GM21529 (cell line): ENCODE measurements around the gene CAMTA1.

Experiments
- ATAC-seq: cut with Tn5 transposase; IDR thresholded peaks from one replicate; pipeline ENCODE4 v1.9.1; 2021; ENCODE audit not compliant: unreplicated experiment

Gene CAMTA1

GRCh38 chr1:6870086-6870485, 84.8 kb downstream of the CAMTA1 start:
- no peak for ATAC-seq

GRCh38 chr1:6870571-6870970, 85.3 kb downstream of the CAMTA1 start:
- no peak for ATAC-seq

GRCh38 chr1:6871300-6871972, 86.2 kb downstream of the CAMTA1 start:
- no peak for ATAC-seq

DNA sequence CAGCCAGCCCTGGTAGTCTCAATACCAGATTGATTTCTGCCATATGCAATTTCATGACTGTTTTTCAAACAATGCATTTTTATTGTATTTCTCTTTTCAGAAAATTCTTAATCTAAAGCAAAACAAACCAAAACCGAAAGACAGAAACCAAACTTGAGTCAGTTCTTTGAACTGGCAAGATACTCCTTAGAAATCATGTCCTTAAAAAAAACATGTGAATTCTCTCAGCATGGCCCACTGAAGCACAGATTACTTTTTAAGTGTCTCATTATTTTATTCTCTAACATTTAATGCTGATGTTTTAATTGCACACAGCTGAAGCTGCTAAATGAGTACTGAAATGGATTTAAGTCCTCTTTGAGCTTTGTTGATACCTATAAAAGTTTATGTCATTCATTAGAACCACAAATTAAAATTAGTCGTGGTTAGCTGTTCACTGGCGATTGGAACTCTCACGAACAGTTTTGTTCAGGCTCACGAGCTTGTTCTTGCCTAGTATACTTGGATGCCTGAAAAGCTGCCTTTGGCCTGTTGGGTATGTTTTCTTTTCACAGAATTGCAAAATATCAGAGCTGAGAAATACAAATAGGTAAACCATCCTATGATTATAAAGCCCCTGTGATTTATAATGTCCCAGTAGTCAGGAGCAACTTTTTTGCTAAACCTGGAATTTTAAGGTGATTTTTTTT, 87.5 kb downstream of the CAMTA1 start:
- no peak for ATAC-seq

GRCh38 chr1:6873298-6874015, 88.2 kb downstream of the CAMTA1 start:
- no peak for ATAC-seq

GRCh38 chr1:6874298-6874697, 89.0 kb downstream of the CAMTA1 start:
- ATAC-seq: no peak

- ATAC-seq: no peak
These were observed 95.9 kb downstream of the CAMTA1 start for GRCh38 chr1:6880951-6881690.

- ATAC-seq: no peak
These were observed 97.2 kb downstream of the CAMTA1 start for GRCh38 chr1:6882414-6882813.

DNA sequence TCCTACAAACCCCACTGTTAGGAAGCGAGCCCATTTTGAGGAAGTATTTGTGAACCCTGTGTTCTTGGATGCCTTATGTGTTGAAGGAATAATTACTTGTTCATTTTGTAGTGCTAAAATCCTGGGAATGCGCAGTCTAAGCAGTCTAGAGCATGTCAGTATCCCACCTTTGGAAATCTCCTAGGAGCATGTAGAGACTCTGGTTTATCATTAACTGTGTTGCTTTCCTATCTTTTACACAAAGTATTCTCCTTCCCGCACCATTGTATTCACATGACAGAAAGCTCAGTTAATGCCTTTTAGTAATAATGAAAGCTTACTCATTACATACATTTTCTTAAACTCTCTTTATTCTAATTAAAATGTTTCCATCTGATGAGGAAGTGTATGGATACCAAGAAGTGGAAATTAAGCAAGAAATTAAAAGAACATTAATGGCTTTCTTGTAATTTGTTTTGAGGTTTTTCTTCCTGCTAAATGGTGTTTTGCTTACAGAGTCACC, 99.4 kb downstream of the CAMTA1 start:
- ATAC-seq: no peak

GRCh38 chr1:6885426-6885825, 100.2 kb downstream of the CAMTA1 start:
- ATAC-seq: no peak

DNA sequence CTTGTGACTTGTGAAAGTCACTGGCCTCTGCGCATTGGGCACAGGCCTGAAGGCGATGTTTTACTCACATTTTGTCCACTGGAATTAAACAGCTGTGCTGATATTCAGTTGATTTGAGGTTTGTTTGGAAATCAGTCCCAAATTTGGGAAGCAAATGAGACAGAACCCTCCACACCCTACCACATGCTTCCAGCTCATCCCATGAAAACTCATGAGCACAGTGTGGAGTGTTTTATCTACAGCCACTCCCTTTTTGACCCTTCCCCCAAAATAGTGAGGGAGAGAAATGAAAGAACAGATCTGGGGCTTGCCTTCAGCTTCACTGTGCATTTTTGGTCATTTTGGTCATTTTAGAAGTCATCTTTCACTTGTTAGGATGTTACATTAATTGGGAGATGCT, 101.3 kb downstream of the CAMTA1 start:
- no peak for ATAC-seq

- no peak for ATAC-seq
These were observed 103.0 kb downstream of the CAMTA1 start for GRCh38 chr1:6888268-6888667.

- ATAC-seq: no peak
These were observed 103.6 kb downstream of the CAMTA1 start for GRCh38 chr1:6888870-6889269.

- no peak for ATAC-seq
These were observed 104.7 kb downstream of the CAMTA1 start for GRCh38 chr1:6889875-6890480.

GRCh38 chr1:6890686-6891085, 105.4 kb downstream of the CAMTA1 start:
- no peak for ATAC-seq

DNA sequence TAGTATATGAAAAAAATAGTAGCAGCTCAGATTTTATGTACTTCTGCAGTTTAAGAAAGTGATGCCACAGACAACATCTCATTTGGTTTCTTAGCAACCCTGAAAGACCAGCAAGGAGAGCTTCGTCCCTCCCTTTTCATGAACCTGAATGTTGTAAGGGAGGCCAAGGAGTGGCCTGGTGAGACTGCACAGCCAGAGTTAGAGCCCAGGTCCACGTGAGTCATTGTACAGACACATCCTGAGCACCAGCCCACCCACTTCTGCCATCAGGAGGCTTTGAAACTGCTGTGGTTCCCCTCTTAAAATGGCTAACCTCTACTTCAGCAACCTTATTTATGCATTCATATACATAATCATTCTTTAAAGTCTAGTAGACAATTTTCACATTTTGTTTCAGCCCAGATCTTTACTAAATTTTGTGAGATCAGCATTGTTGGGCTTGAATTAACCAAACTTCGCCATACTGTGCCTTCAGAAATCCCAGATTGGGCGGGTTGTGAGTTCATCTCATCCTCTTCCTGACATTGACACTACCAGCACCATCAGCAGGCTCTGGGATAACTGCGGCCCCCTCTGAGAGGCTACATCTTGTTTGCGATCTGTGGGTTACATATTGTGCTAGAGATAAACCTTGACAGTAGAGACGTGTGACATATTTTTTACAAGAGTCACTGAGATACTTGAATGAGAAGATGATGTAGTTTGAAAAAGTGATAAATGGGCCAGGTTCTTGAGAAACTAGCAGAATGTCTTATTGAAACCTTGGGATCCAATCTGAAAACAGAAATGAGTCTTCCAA, 106.7 kb downstream of the CAMTA1 start:
- ATAC-seq: no peak

DNA sequence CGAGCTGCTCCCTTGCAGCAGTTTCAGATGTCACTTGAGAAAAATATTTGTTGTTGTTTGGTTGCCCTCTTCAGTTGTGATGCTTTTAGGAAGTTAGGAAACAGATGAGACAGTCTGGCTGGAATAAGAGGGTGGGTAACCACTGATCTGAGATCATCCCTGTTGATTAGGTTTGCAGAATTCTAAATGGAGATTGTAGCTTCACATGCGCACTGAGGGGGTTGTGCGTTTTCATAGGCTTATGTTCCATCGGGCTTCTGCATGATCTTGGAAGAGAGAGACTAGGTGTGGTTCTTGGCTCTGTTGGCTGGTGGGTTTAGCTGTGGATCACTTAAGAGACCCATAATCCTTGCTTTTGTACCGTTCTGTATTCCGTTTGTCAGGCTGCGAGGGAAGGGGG, 108.1 kb downstream of the CAMTA1 start:
- ATAC-seq: no peak

DNA sequence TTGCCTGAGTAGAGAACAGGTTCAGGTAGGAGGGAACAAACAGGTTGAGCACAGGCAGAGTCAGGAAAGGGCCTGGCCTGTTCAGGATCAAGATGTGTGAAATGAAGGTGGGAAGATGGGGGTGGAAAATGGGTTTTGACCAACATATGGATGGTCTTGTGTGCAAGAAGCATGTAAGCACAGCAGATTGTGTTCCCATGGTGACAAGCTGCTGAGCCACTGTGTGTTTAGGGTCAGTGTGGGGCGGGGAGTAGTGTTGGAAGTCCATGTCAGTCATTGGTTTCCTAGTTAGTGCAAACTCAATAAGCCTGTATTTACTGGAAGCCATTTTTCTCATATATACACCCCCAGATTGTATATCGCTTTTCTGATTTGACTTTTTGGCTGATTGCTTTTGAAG, 111.9 kb downstream of the CAMTA1 start:
- ATAC-seq: no peak

- no peak for ATAC-seq
These were observed 113.8 kb downstream of the CAMTA1 start for GRCh38 chr1:6898974-6899539.

DNA sequence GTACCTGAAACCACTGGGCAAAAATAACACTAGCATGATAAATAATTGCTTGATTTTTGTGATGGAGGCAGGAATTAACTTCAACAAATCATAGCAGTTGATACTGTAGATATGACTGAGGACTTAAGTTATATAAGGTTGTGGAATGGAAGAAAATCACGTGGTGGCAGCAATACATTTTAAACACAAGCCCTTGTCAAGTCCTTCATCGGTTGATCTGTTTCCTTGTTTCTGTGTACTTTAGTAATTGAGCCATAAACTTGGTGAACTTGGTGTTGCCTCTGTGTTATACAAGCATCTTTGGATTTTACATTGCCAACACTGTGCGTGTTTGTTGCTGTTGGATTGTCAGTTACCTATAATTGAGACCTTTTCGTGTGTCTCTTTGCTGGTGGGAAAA, 114.4 kb downstream of the CAMTA1 start:
- ATAC-seq: no peak
